GM12865 (cell line): ENCODE data around the gene CCDC60.

Experiments used
- DNase-seq: peaks from one replicate; pipeline ENCODE4 v3.0.0; 2010; ENCODE audit warnings: low read depth
- H3K4me3 ChIP-seq: 2 replicates; pipeline ENCODE4 v1.5.1; 2011; ENCODE audit warnings: mild to moderate bottlenecking, low read depth, low read length, control low read depth
- CTCF ChIP-seq: IDR thresholded peaks from 2 replicates; pipeline ENCODE4 v1.5.1; 2011; ENCODE audit warnings: low read length, control low read depth, low read depth, inconsistent platforms; ENCODE audit not compliant: insufficient read depth; ENCODE audit errors: missing control alignments

Gene CCDC60

GRCh38 chr12:119447126-119447525 is 112.6 kb downstream of the CCDC60 start:
- no peak for TF ChIP-seq CTCF
- DNase-seq: peak; percentile 49
- no peak overlapping the region for H3K4me3 ChIP-seq

- no peak for TF ChIP-seq CTCF
- no peak overlapping the region for H3K4me3 ChIP-seq
- DNase-seq: peak; percentile 87
Observed at GRCh38 chr12:119447618-119448017, 113.1 kb downstream of the CCDC60 start.

- no peak overlapping the region for H3K4me3 ChIP-seq
- TF ChIP-seq CTCF: no peak
- no peak for DNase-seq
Observed at GRCh38 chr12:119448611-119449131, 114.1 kb downstream of the CCDC60 start.

- H3K4me3 ChIP-seq: no peak overlapping the region
- TF ChIP-seq CTCF: no peak
- no peak for DNase-seq
Observed at GRCh38 chr12:119450771-119451170, 116.2 kb downstream of the CCDC60 start.

- DNase-seq: no peak
- no peak overlapping the region for H3K4me3 ChIP-seq
- no peak for TF ChIP-seq CTCF
Observed at GRCh38 chr12:119456824-119457223, 122.3 kb downstream of the CCDC60 start.

GRCh38 chr12:119457271-119457670 is 122.7 kb downstream of the CCDC60 start:
- DNase-seq: peak; percentile 22
- no peak overlapping the region for H3K4me3 ChIP-seq
- TF ChIP-seq CTCF: no peak

GRCh38 chr12:119459481-119459880 is 125.0 kb downstream of the CCDC60 start:
- no peak overlapping the region for H3K4me3 ChIP-seq
- TF ChIP-seq CTCF: no peak
- no peak for DNase-seq
